Kidney (tissue), 14 donors: Measurements from ENCODE around the gene ANKRD11. TPM values are rescaled to one million over a fixed set of nuclear protein-coding genes. Genes with fewer than 3 reads are reported as not detected.
A peak's percentile ranks its signal among the peaks of the same experiment; 100 is the strongest.
"Not testable (repeated sequence)": the region's sequence is repeated elsewhere in the genome, so short reads cannot be mapped to it uniquely, and the experiment has no call there.

Experiments
- DNase-seq, 5 donors: peaks; one replicate each; pipeline ENCODE4 v3.0.0-alpha.2; 2013 to 2020
- FAIRE-seq: peaks from 2 replicates; lab custom pipeline; 2012; peaks lifted over from hg19 to GRCh38; lab: Jason Lieb, UNC
- H3K27ac ChIP-seq, 2 donors: one replicate each; pipeline ENCODE4 v1.7.0; 2013; ENCODE audit warnings: low read depth in 2 of 2, low read length in 2 of 2, inconsistent platforms in 1 of 2
- H3K27me3 ChIP-seq: one replicate; pipeline ENCODE4 v1.7.1; 2013; ENCODE audit warnings: low read length, inconsistent platforms; ENCODE audit not compliant: control insufficient read depth, insufficient read depth
- H3K36me3 ChIP-seq, 3 donors: one replicate each; pipeline versions ENCODE4 v1.7.0 to v1.7.1; 2013; ENCODE audit warnings: low read length in 3 of 3, control low read depth in 1 of 3, inconsistent platforms in 1 of 3; ENCODE audit not compliant: insufficient read depth in 3 of 3, control insufficient read depth in 2 of 3
- H3K4me1 ChIP-seq, 3 donors: one replicate each; pipeline versions ENCODE4 v1.7.0 to v1.7.1; 2013; ENCODE audit warnings: low read length in 3 of 3, inconsistent platforms in 1 of 3, low read depth in 1 of 3; ENCODE audit not compliant: control insufficient read depth in 2 of 3, insufficient read depth in 2 of 3
- H3K4me3 ChIP-seq, 3 donors: one replicate each; pipeline versions ENCODE4 v1.7.0 to v1.8.1; 2013; ENCODE audit warnings: low read length in 3 of 3, control low read depth in 1 of 3, inconsistent platforms in 1 of 3
- H3K9ac ChIP-seq, 3 donors: one replicate each; pipeline versions ENCODE4 v1.7.0 to v1.7.1; 2013; ENCODE audit warnings: low read length in 3 of 3, control low read depth in 1 of 3, inconsistent platforms in 1 of 3
- H3K9me3 ChIP-seq, 3 donors: one replicate each; pipeline versions ENCODE4 v1.7.0 to v1.7.1; 2013; ENCODE audit warnings: low read length in 3 of 3, control low read depth in 1 of 3, inconsistent platforms in 1 of 3; ENCODE audit not compliant: control insufficient read depth in 2 of 3, insufficient read depth in 1 of 3
- intact Hi-C: fragments of 100-400 bp; cut with DNase I; formaldehyde crosslinking; loops from one replicate; pipeline ENCODE4 v1.11.1; 2022
- polyA plus RNA-seq: library from polyadenylated mRNA; stranded (reverse); fragments of 350-450 nt; fragmentation: Illumina TruSeq; extraction: RNeasy Lipid Tissue Mini Kit (QIAGEN cat#74804); gene quantifications from one replicate; pipeline ENCODE4 v1.2.3, GENCODE V29; 2014; ENCODE audit warnings: low read depth, low replicate concordance; ENCODE audit not compliant: insufficient read depth
- total RNA-seq: library from RNA; stranded (reverse); fragmentation: NEBNext Ultra II Directional; extraction: Animal tissue kit (Norgen Biotek cat#: 25700); gene quantifications from one replicate; pipeline ENCODE4 v1.2.1, GENCODE V29; 2021
- TF ChIP-seq, protein P1 (sequence below): IDR thresholded peaks from 3 replicates; pipeline ENCODE4 v1.5.1; 2012; ENCODE audit warnings: mild to moderate bottlenecking, moderate library complexity, borderline replicate concordance; ENCODE audit not compliant: insufficient read depth; ENCODE audit errors: extremely low read depth
- donor health status: control.
- donor health status: control.
- donor health status: control.
- donor health status: control.
- donor health status: control.
- donor health status: DM: yes; HTN: yes; CAD: no.
- donor health status: Normal renal cell carcinoma (clear cell type).

The ANKRD11 gene
- total and polyA plus RNA-seq, 2 donors from 2014 or later, result 36.2 to 154 TPM

DNA sequence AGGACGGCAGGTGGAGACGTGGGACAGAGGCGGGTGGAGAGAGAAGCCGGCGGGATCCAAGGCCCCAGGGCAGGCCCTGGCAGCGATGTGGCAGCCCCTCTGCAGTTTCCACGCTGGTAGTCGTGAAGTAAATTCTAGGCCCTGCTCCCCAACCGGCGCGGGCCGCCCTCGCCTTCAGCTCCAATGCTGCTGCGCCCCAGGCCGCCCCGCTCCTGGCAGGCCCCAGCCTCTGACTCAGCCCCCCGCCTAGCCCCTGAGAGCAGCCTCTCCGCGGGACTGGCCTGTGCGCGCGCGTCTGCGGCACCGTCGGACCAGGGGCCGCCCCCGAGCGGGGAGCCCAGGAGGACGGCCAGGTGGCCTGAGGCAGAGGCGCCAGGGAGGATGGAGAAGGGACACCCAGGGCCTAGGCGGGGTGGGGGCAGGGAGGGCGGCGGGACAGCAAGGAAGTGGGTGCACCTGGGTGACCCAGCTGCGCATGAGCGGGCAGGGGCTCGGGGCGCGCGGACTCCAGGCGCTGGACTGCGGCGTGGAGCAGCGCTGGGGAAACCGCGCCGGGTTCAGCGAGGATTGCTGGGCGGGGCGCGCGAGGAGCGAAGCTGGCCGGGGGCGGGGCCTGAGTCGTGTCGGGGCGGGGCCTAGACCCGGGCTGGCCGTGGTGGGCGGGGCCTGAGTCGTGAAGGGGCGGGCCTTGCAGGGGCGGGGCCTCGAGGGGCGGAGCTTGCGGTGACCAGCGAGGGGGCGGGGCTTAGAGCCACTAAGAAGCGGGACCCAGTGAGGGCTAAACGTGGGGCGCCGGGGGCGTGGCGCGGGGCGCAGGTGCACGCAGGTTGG is 243.2 kb downstream of the ANKRD11 start:
- no peaks in the 10 kb centered on the region for H3K4me1 ChIP-seq
- peaks cover 0 to 4% (median 0%) of the 10 kb centered on the region in 3 donors for H3K9me3 ChIP-seq
- FAIRE-seq (no peak), DNase-seq (peak; percentile 85 to 97 (median 95))
- no peaks in the 10 kb centered on the region for H3K36me3 ChIP-seq
- H3K27ac ChIP-seq, result no peak overlapping the region
- peak overlapping the region in 1 of 3 donors; percentile 21 for H3K4me3 ChIP-seq
- H3K27me3 ChIP-seq, result no peaks in the 10 kb centered on the region
- TF ChIP-seq, protein P1, sequence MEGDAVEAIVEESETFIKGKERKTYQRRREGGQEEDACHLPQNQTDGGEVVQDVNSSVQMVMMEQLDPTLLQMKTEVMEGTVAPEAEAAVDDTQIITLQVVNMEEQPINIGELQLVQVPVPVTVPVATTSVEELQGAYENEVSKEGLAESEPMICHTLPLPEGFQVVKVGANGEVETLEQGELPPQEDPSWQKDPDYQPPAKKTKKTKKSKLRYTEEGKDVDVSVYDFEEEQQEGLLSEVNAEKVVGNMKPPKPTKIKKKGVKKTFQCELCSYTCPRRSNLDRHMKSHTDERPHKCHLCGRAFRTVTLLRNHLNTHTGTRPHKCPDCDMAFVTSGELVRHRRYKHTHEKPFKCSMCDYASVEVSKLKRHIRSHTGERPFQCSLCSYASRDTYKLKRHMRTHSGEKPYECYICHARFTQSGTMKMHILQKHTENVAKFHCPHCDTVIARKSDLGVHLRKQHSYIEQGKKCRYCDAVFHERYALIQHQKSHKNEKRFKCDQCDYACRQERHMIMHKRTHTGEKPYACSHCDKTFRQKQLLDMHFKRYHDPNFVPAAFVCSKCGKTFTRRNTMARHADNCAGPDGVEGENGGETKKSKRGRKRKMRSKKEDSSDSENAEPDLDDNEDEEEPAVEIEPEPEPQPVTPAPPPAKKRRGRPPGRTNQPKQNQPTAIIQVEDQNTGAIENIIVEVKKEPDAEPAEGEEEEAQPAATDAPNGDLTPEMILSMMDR, result no peak
- intact Hi-C loops, result no loop called here
- no peak overlapping the region for H3K9ac ChIP-seq

DNA sequence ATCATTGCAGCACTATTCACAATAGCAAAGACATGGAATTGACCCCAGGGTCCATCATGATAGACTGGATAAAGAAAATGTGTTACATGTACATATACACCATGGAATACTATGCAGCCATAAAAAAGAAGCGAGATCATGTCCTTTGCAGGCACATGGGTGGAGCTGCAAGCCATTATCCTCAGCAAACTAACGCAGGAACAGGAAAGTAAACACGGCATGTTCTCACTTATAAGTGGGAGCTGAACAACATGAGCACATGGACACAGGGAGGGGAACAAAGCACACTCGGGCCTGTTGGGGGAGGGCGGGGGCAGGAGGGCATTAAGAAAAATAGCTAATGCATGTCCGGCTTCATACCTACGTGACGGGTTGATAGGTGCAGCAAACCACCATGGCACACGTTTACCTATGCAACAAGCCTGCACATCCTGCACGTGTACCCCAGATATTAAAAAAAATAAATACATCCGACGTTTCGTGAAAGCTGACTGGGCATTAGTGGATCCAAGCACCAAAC is 243.9 kb downstream of the ANKRD11 start:
- Histone ChIP-seq H3K27ac (no peak overlapping the region), H3K4me1 (peaks cover 0 to 4% (median 2%) of the 10 kb centered on the region in 3 donors), H3K27me3 (no peaks in the 10 kb centered on the region), H3K36me3 (no peaks in the 10 kb centered on the region), H3K9ac (no peak overlapping the region), H3K9me3 (peaks cover 0 to 4% (median 0%) of the 10 kb centered on the region in 3 donors), H3K4me3 (peak overlapping the region in 1 of 3 donors; percentile 21)
- DNase-seq (no peak), FAIRE-seq (no peak)
- intact Hi-C loops, result no loop called here
- TF ChIP-seq, protein P1, result peak; percentile 21

DNA sequence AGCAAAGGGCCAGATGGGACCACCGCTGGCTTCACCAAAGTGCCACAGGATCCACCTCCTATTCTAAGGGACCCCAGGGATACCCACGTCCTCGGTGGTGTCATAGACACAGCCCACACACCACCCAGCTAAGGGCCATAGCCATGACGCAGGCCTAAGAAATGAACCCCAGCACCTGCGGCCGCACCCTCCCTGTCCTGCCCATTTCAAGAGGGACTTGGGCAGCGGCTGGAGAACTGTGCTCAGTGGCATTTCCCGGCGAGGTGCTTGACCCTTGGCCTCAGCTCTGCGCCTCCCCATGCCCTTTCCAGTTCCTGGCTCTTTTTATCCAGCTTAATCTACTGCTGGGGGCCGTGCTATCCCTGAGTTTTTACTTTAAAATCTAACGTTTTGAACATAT is 245.6 kb downstream of the ANKRD11 start:
- Histone ChIP-seq H3K27me3 (no peaks in the 10 kb centered on the region), H3K4me1 (peaks cover 0 to 5% (median 2%) of the 10 kb centered on the region in 3 donors), H3K9me3 (no peaks in the 10 kb centered on the region), H3K27ac (no peak overlapping the region), H3K4me3 (no peak overlapping the region), H3K36me3 (no peaks in the 10 kb centered on the region), H3K9ac (no peak overlapping the region)
- TF ChIP-seq, protein P1, result no peak
- DNase-seq (peak in 1 of 5 donors; percentile 72), FAIRE-seq (no peak)
- intact Hi-C loops, result no loop called here

DNA sequence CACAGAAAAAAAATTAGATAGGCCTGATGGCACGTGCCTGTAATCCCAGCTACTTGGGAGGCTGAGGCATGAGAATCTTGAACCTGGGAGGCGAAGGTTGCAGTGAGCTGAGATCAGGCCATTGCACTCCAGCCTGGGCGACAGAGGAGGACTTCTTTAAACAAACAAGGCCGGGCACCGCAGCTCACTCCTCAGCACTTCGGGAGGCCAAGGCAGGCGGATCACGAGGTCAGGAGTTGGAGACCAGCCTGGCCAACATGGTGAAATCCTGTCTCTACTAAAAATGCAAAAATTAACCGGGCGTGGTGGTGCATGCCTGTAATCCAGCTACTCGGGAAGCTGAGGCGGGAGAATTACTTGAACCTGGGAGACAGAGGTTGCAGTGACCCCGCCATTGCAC is 246.1 kb downstream of the ANKRD11 start:
- H3K27me3 ChIP-seq, H3K4me3 ChIP-seq, intact Hi-C loops, H3K27ac ChIP-seq, FAIRE-seq, H3K4me1 ChIP-seq, H3K36me3 ChIP-seq, H3K9ac ChIP-seq, H3K9me3 ChIP-seq, DNase-seq: not testable (repeated sequence)
